Right atrium auricular region (tissue), 2 donors: ENCODE results near the gene KANK2. TPM values are rescaled to one million over a fixed set of nuclear protein-coding genes. Genes with fewer than 3 reads are reported as not detected.
A peak's percentile ranks its signal among the peaks of the same experiment; 100 is the strongest.

Experiments
- DNase-seq: peaks from one replicate; pipeline ENCODE4 v3.0.0-alpha.2; 2019; ENCODE audit warnings: low spot score
- H3K27ac ChIP-seq, 2 donors: fragments of 200-600 bp; sonication (generic); 1 replicate in 1 of 2; 2 replicates in 1 of 2; pipeline ENCODE4 v1.5.1; 2016 to 2019
- H3K27me3 ChIP-seq, 2 donors: fragments of 200-600 bp; sonication (generic); one replicate each; pipeline versions ENCODE4 v1.5.1 to v1.6.0; 2017 to 2019
- H3K36me3 ChIP-seq: fragments of 200-600 bp; sonication (generic); one replicate; pipeline ENCODE4 v1.5.1; 2016
- H3K4me1 ChIP-seq, 2 donors: fragments of 200-600 bp; sonication (generic); one replicate each; pipeline versions ENCODE4 v1.5.1 to v1.6.0; 2017 to 2019
- H3K4me3 ChIP-seq, 2 donors: fragments of 200-600 bp; sonication (generic); 1 replicate in 1 of 2; 2 replicates in 1 of 2; pipeline ENCODE4 v1.5.1; 2017 to 2019; ENCODE audit warnings: mild to moderate bottlenecking in 1 of 2, moderate library complexity in 1 of 2
- H3K9me3 ChIP-seq, 2 donors: fragments of 200-600 bp; sonication (generic); one replicate each; pipeline ENCODE4 v1.5.1; 2019
- CTCF ChIP-seq, 2 donors: fragments of 200-600 bp; sonication (generic); IDR thresholded peaks; one replicate each; pipeline ENCODE4 v1.5.1; 2019; ENCODE audit warnings: antibody characterized with exemption in 2 of 2
- total RNA-seq, 2 donors: library from RNA; depleted of rRNA; stranded (reverse); fragments of >200 nt; gene quantifications; one replicate each; pipeline ENCODE4 v1.1.0, GENCODE V29; 2016

Gene KANK2
- total RNA-seq, 2 donors from 2014 or later, result 445 to 622 TPM

GRCh38 chr19:11225172-11225571, 27.8 kb upstream of the KANK2 start:
- no peak overlapping the region for H3K4me3 ChIP-seq
- DNase-seq, result peak; percentile 68

DNA sequence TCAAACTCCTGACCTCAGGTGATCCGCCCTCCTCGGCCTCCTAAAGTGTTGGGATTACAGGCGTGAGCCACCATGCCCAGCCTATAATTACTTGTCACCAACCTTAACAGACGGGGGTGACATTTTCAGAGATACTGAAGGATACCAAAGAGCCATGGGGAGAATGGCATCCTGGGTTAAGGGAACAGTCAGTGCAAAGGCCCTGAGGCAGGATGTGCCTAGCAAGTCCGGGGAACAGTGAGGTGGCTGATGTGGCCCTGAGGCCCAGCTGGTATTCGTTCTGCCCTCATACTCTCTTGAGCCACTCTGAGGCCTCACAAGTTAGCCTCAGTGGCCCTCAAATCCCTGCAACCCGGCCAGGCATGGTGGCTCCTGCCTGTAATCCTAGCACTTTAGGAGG, 27.1 kb upstream of the KANK2 start:
- no peak for DNase-seq
- Histone ChIP-seq H3K27ac (no peak overlapping the region), H3K4me1 (no peaks in the 10 kb centered on the region), H3K9me3 (peaks cover 0 to 10% of the 10 kb centered on the region in 2 donors), H3K27me3 (no peaks in the 10 kb centered on the region), H3K4me3 (no peak overlapping the region), H3K36me3 (peaks cover 32% of the 10 kb centered on the region)
- TF ChIP-seq CTCF (IDR thresholded peaks at IDR 0.05), result no peak

More at GRCh38 chr19:11225172-11225571, 27.8 kb upstream of the KANK2 start:
- H3K36me3 ChIP-seq, result peaks cover 32% of the 10 kb centered on the region
- H3K9me3 ChIP-seq, result peaks cover 0 to 10% of the 10 kb centered on the region in 2 donors
- TF ChIP-seq CTCF (IDR thresholded peaks at IDR 0.05), result no peak
- H3K4me1 ChIP-seq, result no peaks in the 10 kb centered on the region
- H3K27ac ChIP-seq, result no peak overlapping the region
- H3K27me3 ChIP-seq, result no peaks in the 10 kb centered on the region

DNA sequence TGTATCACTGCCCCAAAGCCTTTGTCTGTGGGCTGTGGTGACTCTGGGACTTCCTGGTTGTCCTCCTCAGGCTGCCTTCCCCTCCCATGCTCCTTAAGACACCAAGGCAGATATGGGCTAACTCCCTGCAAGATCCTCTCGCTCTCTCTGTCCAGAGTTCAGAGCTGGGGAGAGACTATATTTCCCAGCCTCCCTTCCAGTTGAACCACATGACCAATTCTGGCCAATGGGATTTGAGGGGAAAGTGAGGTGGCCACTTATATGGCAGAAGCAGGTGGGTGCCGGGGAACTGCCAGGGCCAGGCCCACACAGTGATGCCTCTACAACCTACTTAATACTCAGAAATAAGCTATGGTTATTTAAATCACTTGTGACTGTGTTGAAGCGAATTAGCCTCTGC, 25.9 kb upstream of the KANK2 start:
- TF ChIP-seq CTCF (IDR thresholded peaks at IDR 0.05), result no peak
- DNase-seq, result no peak
- Histone ChIP-seq H3K27ac (no peak overlapping the region), H3K36me3 (peaks cover 32% of the 10 kb centered on the region), H3K9me3 (peaks cover 0 to 10% of the 10 kb centered on the region in 2 donors), H3K4me1 (no peaks in the 10 kb centered on the region), H3K4me3 (no peak overlapping the region), H3K27me3 (no peaks in the 10 kb centered on the region)

- no peak for DNase-seq
- Histone ChIP-seq H3K27me3 (no peaks in the 10 kb centered on the region), H3K36me3 (peaks cover 35% of the 10 kb centered on the region), H3K9me3 (peaks cover 0 to 10% of the 10 kb centered on the region in 2 donors), H3K27ac (no peak overlapping the region), H3K4me1 (no peaks in the 10 kb centered on the region), H3K4me3 (no peak overlapping the region)
- TF ChIP-seq CTCF (IDR thresholded peaks at IDR 0.05), result no peak
These were observed 23.8 kb upstream of the KANK2 start for GRCh38 chr19:11221082-11221598.

DNA sequence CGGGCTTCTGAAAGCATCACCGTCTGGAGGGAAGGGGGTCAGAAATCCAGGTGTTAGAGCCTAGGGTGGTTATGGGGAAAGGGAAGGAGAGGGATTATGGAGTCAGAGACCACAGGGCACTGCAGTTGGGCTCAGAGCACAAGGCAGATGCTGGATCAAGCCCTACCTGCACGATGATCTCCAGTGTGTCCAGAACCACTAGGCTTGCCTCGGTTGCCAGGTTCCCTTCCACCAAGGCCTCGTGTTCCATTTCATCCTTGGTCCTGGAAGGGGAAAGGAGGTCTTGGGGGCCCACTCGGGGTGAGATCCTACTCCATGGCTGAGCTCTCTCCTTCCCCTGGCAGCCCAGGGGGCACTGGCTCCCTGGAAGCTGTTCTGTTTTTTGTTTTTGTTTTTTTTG, 17.0 kb upstream of the KANK2 start:
- Histone ChIP-seq H3K27me3 (no peaks in the 10 kb centered on the region), H3K9me3 (no peaks in the 10 kb centered on the region), H3K27ac (no peak overlapping the region), H3K4me1 (no peaks in the 10 kb centered on the region), H3K36me3 (peaks cover 37% of the 10 kb centered on the region), H3K4me3 (no peak overlapping the region)
- no peak for TF ChIP-seq CTCF (IDR thresholded peaks at IDR 0.05)
- no peak for DNase-seq

- Histone ChIP-seq H3K36me3 (peaks cover 33% of the 10 kb centered on the region), H3K9me3 (no peaks in the 10 kb centered on the region), H3K4me1 (no peaks in the 10 kb centered on the region), H3K27ac (no peak overlapping the region), H3K27me3 (no peaks in the 10 kb centered on the region), H3K4me3 (no peak overlapping the region)
- DNase-seq, result no peak
- no peak for TF ChIP-seq CTCF (IDR thresholded peaks at IDR 0.05)
These were observed 13.2 kb upstream of the KANK2 start for GRCh38 chr19:11210656-11210928.
